GM12891 (cell line): ENCODE results near the gene FPGS.
"Not testable (repeated sequence)": the region's sequence is repeated elsewhere in the genome, so short reads cannot be mapped to it uniquely, and the experiment has no call there.

Experiments
- DNase-seq: peaks from one replicate; pipeline ENCODE4 v3.0.0; 2011; ENCODE audit warnings: low spot score; ENCODE audit not compliant: insufficient read length
- FAIRE-seq: peaks from 2 replicates; lab custom pipeline; 2011; peaks lifted over from hg19 to GRCh38; lab: Jason Lieb, UNC
- PAX5 ChIP-seq: IDR thresholded peaks from 2 replicates; pipeline ENCODE4 v1.6.1; 2011; ENCODE audit warnings: low read length, moderate library complexity, mild to moderate bottlenecking; ENCODE audit not compliant: insufficient read depth, severe bottlenecking
- POLR2A ChIP-seq: IDR thresholded peaks from 2 replicates; pipeline ENCODE4 v1.6.1; 2011; ENCODE audit warnings: low read depth, low read length, control low read depth
- POLR2AphosphoS5 ChIP-seq: IDR thresholded peaks from 2 replicates; pipeline ENCODE4 v1.6.1; 2011; ENCODE audit warnings: low read depth, low read length, control low read depth
- POU2F2 ChIP-seq: IDR thresholded peaks from 2 replicates; pipeline ENCODE4 v1.6.1; 2011; ENCODE audit warnings: low read depth, mild to moderate bottlenecking, control low read depth, low read length, moderate library complexity
- SPI1 ChIP-seq: IDR thresholded peaks from 2 replicates; pipeline ENCODE4 v1.6.1; 2011; ENCODE audit warnings: low read depth, low read length, control low read depth
- TAF1 ChIP-seq: IDR thresholded peaks from 2 replicates; pipeline ENCODE4 v1.6.1; 2011; ENCODE audit warnings: low read depth, low read length, control low read depth

FPGS gene

DNA sequence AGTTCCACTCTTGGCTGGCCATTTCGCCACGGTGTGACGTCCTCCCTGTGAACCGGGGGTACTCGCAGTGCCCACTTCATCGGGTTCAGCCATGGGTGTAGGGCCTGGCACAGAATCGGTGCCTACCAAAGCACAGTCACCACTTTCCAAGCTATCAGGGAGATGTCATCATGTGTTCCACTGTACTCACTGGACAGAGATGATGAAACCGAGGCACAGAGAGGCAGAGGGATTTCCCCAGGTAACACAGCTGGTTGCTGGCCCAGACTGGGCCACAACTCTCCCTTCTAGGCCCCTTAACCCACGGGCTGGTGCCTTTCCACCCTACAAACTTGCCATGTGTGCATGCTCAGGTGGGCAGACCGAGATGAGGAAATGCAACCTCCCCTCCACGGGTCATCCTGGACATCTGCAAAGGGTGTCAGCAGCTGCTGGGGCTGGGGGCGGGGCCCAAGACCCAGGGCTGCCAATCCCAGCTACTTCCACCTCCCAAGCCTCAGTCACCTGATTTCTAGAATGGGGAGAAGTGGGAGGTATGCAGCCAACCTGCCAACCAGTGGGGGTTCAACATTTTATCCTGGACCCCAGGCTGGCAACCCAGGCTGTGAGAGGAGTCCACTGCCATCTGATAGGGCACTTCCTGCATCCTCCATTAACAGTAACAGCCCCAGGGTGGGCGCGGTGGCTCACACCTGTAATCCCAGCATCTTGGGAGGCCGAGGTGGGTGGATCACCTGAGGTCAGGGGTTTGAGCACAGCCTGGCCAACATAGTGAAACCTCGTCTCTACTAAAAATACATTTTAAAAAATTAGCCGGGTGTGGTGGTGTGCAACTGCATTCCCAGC lies 23.3 kb upstream of the FPGS start:
- FAIRE-seq (peak; percentile 85), DNase-seq (no peak)
- TF ChIP-seq SPI1 (no peak), POLR2A (no peak), POLR2AphosphoS5 (no peak), TAF1 (no peak), POU2F2 (no peak), PAX5 (no peak)

DNA sequence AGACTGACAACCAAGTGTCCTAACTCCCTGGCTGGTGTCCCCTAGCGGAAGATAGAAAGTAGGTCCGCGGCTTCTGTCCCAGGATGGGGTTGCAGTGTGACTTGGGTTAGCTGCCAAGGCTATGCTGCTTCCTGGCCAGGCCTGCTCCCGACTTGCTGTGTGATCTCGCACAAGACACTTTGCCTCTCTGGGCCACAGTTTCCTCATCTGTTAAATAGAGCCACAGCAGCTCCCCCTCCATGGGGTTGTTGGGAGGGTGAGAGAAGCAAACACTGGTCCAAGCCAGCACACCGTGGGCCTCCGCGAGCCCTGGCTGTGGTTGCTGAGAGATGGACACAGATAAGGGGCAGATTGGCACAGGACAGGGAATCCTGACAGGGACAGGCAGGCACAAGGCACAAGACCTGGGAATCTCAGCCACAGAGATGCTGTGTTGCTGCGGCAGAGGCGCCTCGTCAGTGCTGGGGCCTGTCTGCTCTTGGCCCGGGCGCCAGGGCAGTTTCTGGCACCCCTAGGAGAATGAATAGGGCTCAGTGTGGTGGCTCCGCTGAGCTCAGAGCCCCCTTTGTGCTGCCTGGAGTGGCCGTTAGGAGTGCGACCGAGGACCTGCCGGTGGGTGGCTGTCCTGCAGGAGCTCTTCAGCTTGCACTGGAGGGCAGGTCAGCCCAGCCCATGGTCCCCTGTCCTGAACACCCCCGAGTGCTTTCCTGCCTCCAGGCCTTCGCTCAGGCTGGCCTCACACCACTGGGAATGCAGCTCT lies 22.4 kb upstream of the FPGS start:
- DNase-seq (no peak), FAIRE-seq (no peak)
- TF ChIP-seq POLR2AphosphoS5 (no peak), POU2F2 (no peak), SPI1 (no peak), POLR2A (no peak), PAX5 (no peak), TAF1 (no peak)

DNA sequence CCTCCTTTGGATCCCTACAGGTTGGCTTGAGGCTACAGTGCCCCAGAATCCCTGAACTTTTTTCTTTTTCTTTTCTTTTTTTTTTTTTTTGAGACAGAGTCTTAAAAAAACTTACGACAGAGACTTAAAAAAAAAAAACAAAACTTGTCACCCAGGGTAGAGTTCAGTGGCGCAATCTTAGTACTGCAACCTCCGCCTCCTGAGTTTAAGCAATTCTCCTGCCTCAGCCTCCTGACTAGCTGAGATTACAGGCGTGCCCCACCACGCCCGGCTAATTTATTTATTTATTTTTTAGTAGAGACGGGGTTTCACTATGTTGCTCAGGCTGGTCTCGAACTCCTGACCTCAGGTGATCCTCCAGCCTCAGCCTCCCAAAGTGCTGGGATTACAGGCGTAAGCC lies 21.8 kb upstream of the FPGS start:
- not testable (repeated sequence) for DNase-seq, FAIRE-seq

- FAIRE-seq (no peak), DNase-seq (no peak)
- no peak for TF ChIP-seq TAF1
- TF ChIP-seq PAX5, result no peak
- TF ChIP-seq POLR2A, result no peak
- no peak for TF ChIP-seq SPI1
Observed at GRCh38 chr9:127781806-127782205, 20.9 kb upstream of the FPGS start.

DNA sequence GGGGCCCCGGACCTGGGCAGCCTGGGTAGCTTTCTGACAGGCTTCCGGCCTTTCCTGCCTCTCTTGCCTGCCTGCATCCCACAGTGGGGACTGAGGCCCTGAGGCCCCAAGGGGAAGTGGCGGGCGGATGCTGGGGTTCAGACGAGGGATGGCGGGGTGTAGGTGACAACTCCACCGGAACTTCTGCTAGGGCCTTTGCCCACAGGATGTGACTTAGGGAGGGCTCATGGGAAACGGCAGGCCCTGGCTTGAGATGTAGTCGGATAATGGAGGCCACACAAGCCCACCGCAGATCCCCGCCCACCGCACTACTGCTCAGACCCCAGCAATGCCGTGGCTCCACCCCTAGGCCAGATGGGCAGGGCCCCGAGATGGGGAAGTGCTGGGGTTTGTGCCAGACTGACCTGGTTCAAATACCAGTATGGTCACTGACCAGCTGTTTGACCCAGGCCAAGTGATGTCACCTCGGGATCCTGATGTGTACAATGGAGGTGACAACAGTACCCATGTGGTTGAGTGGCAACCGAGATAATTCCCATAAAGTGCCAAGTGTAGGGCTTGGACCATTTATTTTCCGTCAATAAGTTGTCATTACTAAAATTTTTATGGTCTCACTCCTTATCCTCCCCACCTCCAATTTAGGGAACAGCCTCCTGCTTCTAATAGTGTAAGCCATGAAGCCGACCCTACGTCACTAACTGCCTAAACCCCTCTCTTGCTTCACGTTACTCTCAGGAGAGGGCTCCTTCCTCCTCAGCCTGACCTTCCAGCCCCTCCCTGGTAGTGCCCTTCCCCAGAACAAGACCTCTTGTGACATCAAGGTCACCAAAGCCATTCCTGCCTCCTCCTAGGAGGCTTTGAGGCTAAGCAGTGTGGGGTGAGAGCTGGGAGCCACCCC lies 19.3 kb upstream of the FPGS start:
- TF ChIP-seq POU2F2 (peak; percentile 63), POLR2A (no peak), SPI1 (peak; percentile 71), PAX5 (no peak), TAF1 (peak; percentile 53), POLR2AphosphoS5 (0 out of 2 replicates have a peak, but pooled peaks have one; percentile 28)
- DNase-seq, result no peak
- FAIRE-seq, result peak; percentile 86

- DNase-seq, result peak; percentile 82
- TF ChIP-seq SPI1, result no peak
- TF ChIP-seq POLR2AphosphoS5, result no peak
- no peak for TF ChIP-seq POLR2A
- TF ChIP-seq POU2F2, result no peak
- TF ChIP-seq PAX5, result no peak
- no peak for TF ChIP-seq TAF1
- FAIRE-seq, result peak; percentile 95
Observed at GRCh38 chr9:127785023-127785932, 17.4 kb upstream of the FPGS start.

DNA sequence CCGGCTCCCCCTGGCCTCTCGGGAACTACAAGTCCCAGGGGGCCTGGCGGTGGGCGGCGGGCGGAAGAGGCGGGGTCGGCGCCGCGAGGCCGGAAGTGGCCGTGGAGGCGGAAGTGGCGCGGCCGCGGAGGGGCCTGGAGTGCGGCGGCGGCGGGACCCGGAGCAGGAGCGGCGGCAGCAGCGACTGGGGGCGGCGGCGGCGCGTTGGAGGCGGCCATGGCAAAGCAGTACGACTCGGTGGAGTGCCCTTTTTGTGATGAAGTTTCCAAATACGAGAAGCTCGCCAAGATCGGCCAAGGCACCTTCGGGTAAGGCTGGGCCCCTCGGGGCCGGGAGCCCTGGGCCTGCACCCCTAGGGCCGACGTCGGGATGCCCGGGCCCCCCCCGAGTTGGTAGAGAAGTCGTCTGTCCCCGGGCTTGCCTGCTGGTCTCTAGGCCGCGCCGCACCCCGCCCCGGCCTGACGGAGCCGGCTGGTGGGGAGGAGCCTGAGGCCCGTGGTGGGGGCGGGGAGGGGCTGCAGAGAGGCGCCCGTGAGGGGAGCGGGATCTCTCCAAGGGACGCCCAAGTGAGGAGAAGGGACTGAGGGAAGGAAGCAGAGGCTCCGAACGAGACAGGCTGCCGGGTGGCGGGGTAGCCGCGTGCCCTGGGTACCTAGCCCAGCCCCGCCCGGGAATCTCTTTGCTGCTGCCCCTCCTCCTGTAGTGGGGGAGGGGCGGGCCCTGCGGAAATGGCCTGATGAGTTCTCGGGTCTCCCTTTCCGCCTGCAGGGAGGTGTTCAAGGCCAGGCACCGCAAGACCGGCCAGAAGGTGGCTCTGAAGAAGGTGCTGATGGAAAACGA lies 16.5 kb upstream of the FPGS start, which contains the start of gene CDK9:
Gene CDK9 (plus strand): TSS at position 102 of the 840 bp plus-strand sequence. CDS start 115 bp downstream, at position 217.
- DNase-seq (peak; percentile 90), FAIRE-seq (peak; percentile 95)
- TF ChIP-seq POLR2A (0 out of 2 replicates have a peak, but pooled peaks have one; percentile 14), PAX5 (no peak), SPI1 (peak; percentile 1; the same call in 1 of the 2 replicates), TAF1 (peak; percentile 26; the same call in 1 of the 2 replicates)

GRCh38 chr9:127786773-127787104 lies 15.9 kb upstream of the FPGS start:
- no peak for DNase-seq
- peak; percentile 63 for FAIRE-seq
- no peak for TF ChIP-seq POLR2AphosphoS5
- no peak for TF ChIP-seq SPI1
- TF ChIP-seq PAX5, result no peak
- TF ChIP-seq TAF1, result no peak
- TF ChIP-seq POLR2A, result no peak
- no peak for TF ChIP-seq POU2F2
